Measurements from ENCODE around the gene SYT5. TPM values are rescaled to one million over a fixed set of nuclear protein-coding genes. Genes with fewer than 3 reads are reported as not detected.
"Not testable (repeated sequence)": the region's sequence is repeated elsewhere in the genome, so short reads cannot be mapped to it uniquely, and the experiment has no call there.

The SYT5 gene
- total and polyA plus RNA-seq, 9 of the 15 experiments (the other 6 are each of a cell fraction or from before 2014, with no cell fraction given) = 1.3 to 20.9 (median 8.8) TPM

GRCh38 chr19:55172318-55172717, 7.8 kb downstream of the SYT5 start:
- H3K27me3 ChIP-seq (ENCODE audit: control insufficient read depth in 2 of 2, insufficient read depth in 2 of 2, low read length in 2 of 2); POLR2A ChIA-PET; CTCF ChIA-PET (ENCODE audit: low intra/inter-chr PET ratio); H2AFZ ChIP-seq (ENCODE audit: low read depth, low read length); H3K79me2 ChIP-seq (ENCODE audit: control insufficient read depth, insufficient read depth, low read length); DNase-seq (ENCODE audit: extremely low read depth in 1 of 4, low spot score in 3 of 4); H4K20me1 ChIP-seq (replicated peaks; ENCODE audit: control insufficient read depth, insufficient read depth, low read length); H3K9me3 ChIP-seq (replicated peaks; ENCODE audit: control insufficient read depth, insufficient read depth, low read depth, low read length); H3K36me3 ChIP-seq (ENCODE audit: control insufficient read depth, insufficient read depth, low read length); BruUV-seq (replicated peaks); H3K27ac ChIP-seq (ENCODE audit: extremely low read depth, low read depth, low read length); H3K9me1 ChIP-seq (ENCODE audit: control insufficient read depth, insufficient read depth, low read length); ATAC-seq; H3K4me3 ChIP-seq; intact Hi-C loops (cut with micrococcal nuclease); FAIRE-seq; H3K4me2 ChIP-seq (ENCODE audit: insufficient read depth, low read length); H3K9ac ChIP-seq (ENCODE audit: insufficient read depth in 1 of 2, low read depth in 2 of 2, low read length in 2 of 2): not testable (repeated sequence)
- 82% methylated on average over 5 of the region's 9 CpGs for WGBS (ENCODE audit: insufficient coverage, low coverage, missing lambda C conversion rate)
- H3K4me1 ChIP-seq (replicated peaks in 1 of 2; ENCODE audit: control insufficient read depth in 2 of 2, insufficient read depth in 2 of 2, low read length in 2 of 2) = peaks cover 24 to 41% of the 10 kb centered on the region in 2 experiments; a peak in 4 of 5 replicates
- peak; percentile 59; the same call in 1 of the 2 replicates for TF ChIP-seq ZNF512 (tag; IDR thresholded peaks at IDR 0.05)
- in situ Hi-C loops (cut with MboI) = loop anchor here (25.0 kb wide), 1 partner anchor 965 kb away; the partner anchor contains the start of gene ZNF444

GRCh38 chr19:55171440-55171839, 8.6 kb downstream of the SYT5 start:
- BruUV-seq (replicated peaks) = no TSS peak
- peaks cover 23 to 43% of the 10 kb centered on the region in 2 experiments; a peak in 4 of 5 replicates for H3K4me1 ChIP-seq (replicated peaks in 1 of 2; ENCODE audit: control insufficient read depth in 2 of 2, insufficient read depth in 2 of 2, low read length in 2 of 2)
- FAIRE-seq (peak; percentile 65), DNase-seq (ENCODE audit: extremely low read depth in 1 of 4, low spot score in 3 of 4) (peak in 2 of 4 experiments; percentile 28 to 57), ATAC-seq (no peak)
- H3K79me2 ChIP-seq (ENCODE audit: control insufficient read depth, insufficient read depth, low read length) = no peaks in the 10 kb centered on the region; the same call in 2 of the 3 replicates
- H3K4me3 ChIP-seq = no peak overlapping the region
- ChIA-PET CTCF (ENCODE audit: low intra/inter-chr PET ratio) (no interaction called here), POLR2A (interaction anchor here (0.6 to 1.0 kb wide), 4 partner anchors 36 to 1241 kb away, joined by 3 to 5 read pairs (median 3); no protein-coding TSS in a partner anchor)
- H3K4me2 ChIP-seq (ENCODE audit: insufficient read depth, low read length) = peak overlapping the region; percentile 10; the same call in 1 of the 2 replicates
- H3K36me3 ChIP-seq (ENCODE audit: control insufficient read depth, insufficient read depth, low read length) = no peaks in the 10 kb centered on the region
- 0 out of 3 replicates have a peak overlapping the region, but pooled peaks have one; percentile 28 for H3K27ac ChIP-seq (ENCODE audit: extremely low read depth, low read depth, low read length)
- no peaks in the 10 kb centered on the region for H3K27me3 ChIP-seq (ENCODE audit: control insufficient read depth in 2 of 2, insufficient read depth in 2 of 2, low read length in 2 of 2)
- H4K20me1 ChIP-seq (replicated peaks; ENCODE audit: control insufficient read depth, insufficient read depth, low read length) = no peaks in the 10 kb centered on the region
- TF ChIP-seq ZNF589 (CRISPR knock-in tag; IDR thresholded peaks at IDR 0.05; ENCODE audit: low read depth) = no peak
- no peak for TF ChIP-seq EP400 (IDR thresholded peaks at IDR 0.05)
- TF ChIP-seq ARID1B (IDR thresholded peaks at IDR 0.05) = peak; percentile 37; the same call in 1 of the 2 replicates
- TF ChIP-seq SMARCA4 (IDR thresholded peaks at IDR 0.05) = 0 out of 2 replicates have a peak, but pooled peaks have one; percentile 15
- TF ChIP-seq CBFA2T3 (IDR thresholded peaks at IDR 0.05) = peak; percentile 57
- peak overlapping the region in 1 of 2 experiments; percentile 16; a peak in 1 of 4 replicates for H3K9ac ChIP-seq (ENCODE audit: insufficient read depth in 1 of 2, low read depth in 2 of 2, low read length in 2 of 2)
- H3K9me1 ChIP-seq (ENCODE audit: control insufficient read depth, insufficient read depth, low read length) = no peaks in the 10 kb centered on the region
- intact Hi-C loops (cut with micrococcal nuclease) (no loop called here), in situ Hi-C loops (cut with MboI) (loop anchor here (25.0 kb wide), 1 partner anchor 966 kb away; the partner anchor contains the start of gene ZNF444)
- 13% methylated on average over 5 of the region's 5 CpGs for WGBS (ENCODE audit: insufficient coverage, low coverage, missing lambda C conversion rate)
- H2AFZ ChIP-seq (ENCODE audit: low read depth, low read length) = peak overlapping the region; percentile 36; the same call in 1 of the 2 replicates
- no peaks in the 10 kb centered on the region for H3K9me3 ChIP-seq (replicated peaks; ENCODE audit: control insufficient read depth, insufficient read depth, low read depth, low read length)
